ENCODE data around the gene KTN1. TPM values are rescaled to one million over a fixed set of nuclear protein-coding genes. Genes with fewer than 3 reads are reported as not detected.

The KTN1 gene
- total and polyA plus RNA-seq, 3 experiments from 2014 or later = 50.4 to 146 (median 145) TPM

DNA sequence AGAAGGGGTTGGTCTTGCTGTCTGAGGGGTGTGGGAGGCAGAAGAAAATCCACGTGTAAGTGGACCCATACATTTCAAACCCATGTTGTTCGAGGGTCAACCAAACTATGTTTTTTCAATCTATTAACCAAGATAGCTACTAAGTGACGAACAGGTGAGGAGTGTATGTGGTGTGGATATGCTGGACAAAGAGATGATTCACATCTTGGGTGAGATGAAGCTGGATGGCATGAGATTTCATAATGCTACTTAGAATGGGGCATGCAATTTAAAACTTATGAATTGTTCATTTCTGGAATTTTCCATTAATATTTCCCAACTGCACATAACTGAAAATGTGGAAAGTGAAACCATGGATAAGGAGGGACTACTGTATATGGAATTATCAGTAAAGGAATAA, 17.9 kb upstream of the KTN1 start:
- H3K4me3 Mint-ChIP-seq = no peak overlapping the region
- no peaks in the 10 kb centered on the region for H3K4me1 Mint-ChIP-seq
- Histone ChIP-seq H3K27me3 (ENCODE audit: insufficient read depth, low read length, poor library complexity, severe bottlenecking) (no peaks in the 10 kb centered on the region), H3K9me3 (ENCODE audit: low read length) (no peaks in the 10 kb centered on the region), H3K4me3 (ENCODE audit: low read length) (no peak overlapping the region), H3K36me3 (ENCODE audit: insufficient read depth, low read length) (no peaks in the 10 kb centered on the region), H3K4me1 (ENCODE audit: insufficient read depth, low read length) (no peaks in the 10 kb centered on the region), H3K27ac (ENCODE audit: low read depth, low read length) (no peak overlapping the region)
- DNase-seq = no peak
- no peak overlapping the region for H3K27ac Mint-ChIP-seq
- peaks cover 0 to 7% of the 10 kb centered on the region in 2 donors for H3K27me3 Mint-ChIP-seq
- ChIA-PET POLR2A (no interaction called here), CTCF (no interaction called here)
- peaks cover 0 to 6% (median 3%) of the 10 kb centered on the region in 3 donors for H3K36me3 Mint-ChIP-seq
- no peaks in the 10 kb centered on the region for H3K9me3 Mint-ChIP-seq

DNA sequence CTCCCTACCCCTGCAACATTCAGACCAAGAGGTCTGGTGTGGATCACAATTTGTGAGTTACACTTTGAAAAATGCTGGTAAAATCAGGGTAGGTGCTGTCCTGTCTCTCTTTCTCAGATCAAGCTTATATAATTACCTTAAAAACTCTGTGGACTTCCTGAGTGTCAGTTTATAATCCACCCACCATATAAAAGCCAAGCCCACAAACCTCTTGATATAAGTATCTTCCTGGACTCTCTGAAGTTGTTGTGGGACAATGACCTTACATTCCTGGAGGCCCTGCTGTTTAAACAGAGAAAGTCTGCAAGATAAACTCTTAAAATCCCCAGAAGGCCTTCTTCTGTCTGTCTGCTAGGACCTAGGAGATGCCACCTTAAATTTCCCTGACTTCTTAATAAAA, 11.4 kb upstream of the KTN1 start:
- CTCF ChIA-PET = no interaction called here
- no peak overlapping the region for H3K4me3 ChIP-seq (ENCODE audit: low read length)
- Mint-ChIP-seq H3K27ac (peak overlapping the region in 1 of 8 donors; percentile 52), H3K9me3 (no peaks in the 10 kb centered on the region), H3K27me3 (peaks cover 12 to 18% of the 10 kb centered on the region in 2 donors), H3K4me3 (no peak overlapping the region), H3K36me3 (peaks cover 0 to 8% (median 1%) of the 10 kb centered on the region in 3 donors), H3K4me1 (no peaks in the 10 kb centered on the region)
- no peaks in the 10 kb centered on the region for H3K36me3 ChIP-seq (ENCODE audit: insufficient read depth, low read length)
- no peak for DNase-seq
- POLR2A ChIA-PET = no interaction called here
- H3K4me1 ChIP-seq (ENCODE audit: insufficient read depth, low read length) = no peaks in the 10 kb centered on the region
- no peak overlapping the region for H3K27ac ChIP-seq (ENCODE audit: low read depth, low read length)
- H3K27me3 ChIP-seq (ENCODE audit: insufficient read depth, low read length, poor library complexity, severe bottlenecking) = no peaks in the 10 kb centered on the region
- H3K9me3 ChIP-seq (ENCODE audit: low read length) = no peaks in the 10 kb centered on the region

DNA sequence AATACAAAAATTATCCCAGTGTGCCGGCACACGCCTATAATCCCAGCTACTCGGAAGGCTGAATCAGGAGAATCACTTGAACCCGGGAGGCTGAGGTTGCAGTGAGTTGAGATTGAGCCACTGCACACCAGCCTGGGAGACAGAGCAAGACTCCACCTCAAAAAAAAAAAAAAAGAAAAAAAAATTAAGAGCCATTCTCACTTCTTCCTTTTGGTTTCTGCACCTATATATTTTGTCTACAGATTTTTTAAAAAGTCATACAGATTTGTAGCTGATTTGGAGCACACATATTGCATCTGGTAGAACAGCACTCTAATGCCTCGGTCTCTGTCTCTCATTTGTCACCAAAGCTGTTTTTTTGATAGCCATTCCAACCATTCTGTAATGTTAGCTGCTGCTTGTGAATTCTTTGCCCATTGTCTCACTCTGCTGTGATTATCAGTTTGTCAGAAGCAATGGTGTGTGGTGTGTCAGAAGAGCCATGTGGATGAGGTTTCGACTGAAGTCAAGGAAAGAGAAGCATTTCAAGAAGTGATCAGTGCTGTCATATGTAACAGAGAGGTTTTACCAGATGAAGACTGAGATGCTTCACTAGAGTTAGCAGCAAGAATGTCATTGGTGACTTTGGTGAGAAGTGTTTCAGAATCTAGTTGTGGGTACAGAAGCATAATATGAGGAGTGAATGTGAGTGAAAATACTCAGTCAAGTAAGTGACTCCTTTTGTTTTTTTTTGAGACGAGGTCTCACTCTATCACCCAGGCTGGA, 8.7 kb upstream of the KTN1 start:
- Histone ChIP-seq H3K36me3 (ENCODE audit: insufficient read depth, low read length) (no peaks in the 10 kb centered on the region), H3K9me3 (ENCODE audit: low read length) (no peaks in the 10 kb centered on the region), H3K27ac (ENCODE audit: low read depth, low read length) (no peak overlapping the region), H3K4me1 (ENCODE audit: insufficient read depth, low read length) (no peaks in the 10 kb centered on the region), H3K4me3 (ENCODE audit: low read length) (no peak overlapping the region), H3K27me3 (ENCODE audit: insufficient read depth, low read length, poor library complexity, severe bottlenecking) (no peaks in the 10 kb centered on the region)
- Mint-ChIP-seq H3K4me1 (no peaks in the 10 kb centered on the region), H3K36me3 (peaks cover 0 to 8% (median 1%) of the 10 kb centered on the region in 3 donors), H3K27ac (no peak overlapping the region), H3K9me3 (no peaks in the 10 kb centered on the region), H3K27me3 (peaks cover 12 to 15% of the 10 kb centered on the region in 2 donors), H3K4me3 (no peak overlapping the region)
- POLR2A ChIA-PET = no interaction called here
- no peak for DNase-seq
- CTCF ChIA-PET = no interaction called here

DNA sequence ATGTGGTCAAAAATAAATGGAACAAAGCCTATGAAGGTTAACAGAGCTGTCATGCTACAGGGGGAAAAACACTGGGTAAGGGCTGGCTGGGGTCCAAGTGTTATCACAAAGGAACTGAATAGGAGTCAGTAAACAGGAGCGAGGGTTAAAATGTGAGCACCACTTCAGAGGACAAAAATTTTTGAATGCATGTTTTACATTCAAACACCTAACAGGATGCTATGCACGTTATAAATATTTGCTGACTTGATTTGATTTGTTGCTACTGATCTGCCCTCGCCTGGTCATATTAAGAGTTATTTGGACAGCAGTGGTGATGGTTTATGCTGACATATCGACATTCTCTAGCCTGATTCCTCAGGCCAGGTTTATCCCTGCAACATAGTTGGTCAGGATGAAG, 7.4 kb upstream of the KTN1 start:
- Mint-ChIP-seq H3K4me3 (no peak overlapping the region), H3K27ac (no peak overlapping the region), H3K9me3 (no peaks in the 10 kb centered on the region), H3K36me3 (peaks cover 0 to 8% (median 1%) of the 10 kb centered on the region in 3 donors), H3K4me1 (peaks cover 0 to 1% (median 0%) of the 10 kb centered on the region in 3 donors), H3K27me3 (peaks cover 12 to 14% of the 10 kb centered on the region in 2 donors)
- Histone ChIP-seq H3K27me3 (ENCODE audit: insufficient read depth, low read length, poor library complexity, severe bottlenecking) (no peaks in the 10 kb centered on the region), H3K27ac (ENCODE audit: low read depth, low read length) (no peak overlapping the region), H3K4me3 (ENCODE audit: low read length) (no peak overlapping the region), H3K9me3 (ENCODE audit: low read length) (no peaks in the 10 kb centered on the region), H3K36me3 (ENCODE audit: insufficient read depth, low read length) (no peaks in the 10 kb centered on the region), H3K4me1 (ENCODE audit: insufficient read depth, low read length) (no peaks in the 10 kb centered on the region)
- ChIA-PET CTCF (no interaction called here), POLR2A (no interaction called here)
- no peak for DNase-seq

DNA sequence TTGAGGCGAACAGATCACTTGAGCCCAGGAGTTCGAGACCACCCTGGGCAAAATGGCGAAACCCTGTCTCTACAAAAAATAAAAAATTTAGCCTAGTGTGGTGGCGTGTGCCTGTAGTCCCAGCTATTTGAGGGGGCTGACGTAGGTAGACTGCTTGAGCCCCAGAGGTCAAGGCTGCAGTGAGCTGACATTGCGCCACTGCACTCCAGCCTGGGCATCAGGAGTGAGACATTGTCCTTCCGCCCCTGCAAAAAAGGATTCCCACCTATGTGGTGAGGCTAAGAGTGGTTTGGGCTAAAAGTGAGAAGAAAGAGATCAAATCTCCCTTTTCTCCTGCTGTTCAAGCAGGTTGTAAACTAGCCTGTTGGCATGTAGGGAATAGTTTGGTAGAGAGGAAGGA, 5.0 kb upstream of the KTN1 start:
- H3K4me1 ChIP-seq (ENCODE audit: insufficient read depth, low read length) = peaks cover 8% of the 10 kb centered on the region
- H3K27ac Mint-ChIP-seq = no peak overlapping the region
- H3K36me3 Mint-ChIP-seq = peaks cover 0 to 8% (median 5%) of the 10 kb centered on the region in 3 donors
- H3K4me3 Mint-ChIP-seq = peak overlapping the region in 1 of 7 donors; percentile 54
- H3K9me3 Mint-ChIP-seq = no peaks in the 10 kb centered on the region
- no peaks in the 10 kb centered on the region for H3K27me3 ChIP-seq (ENCODE audit: insufficient read depth, low read length, poor library complexity, severe bottlenecking)
- peaks cover 4 to 12% of the 10 kb centered on the region in 2 donors for H3K27me3 Mint-ChIP-seq
- H3K4me3 ChIP-seq (ENCODE audit: low read length) = no peak overlapping the region
- no peak overlapping the region for H3K27ac ChIP-seq (ENCODE audit: low read depth, low read length)
- POLR2A ChIA-PET = no interaction called here
- no peak for DNase-seq
- H3K4me1 Mint-ChIP-seq = peaks cover 8 to 18% (median 17%) of the 10 kb centered on the region in 3 donors
- CTCF ChIA-PET = no interaction called here
- no peaks in the 10 kb centered on the region for H3K9me3 ChIP-seq (ENCODE audit: low read length)
- no peaks in the 10 kb centered on the region for H3K36me3 ChIP-seq (ENCODE audit: insufficient read depth, low read length)

DNA sequence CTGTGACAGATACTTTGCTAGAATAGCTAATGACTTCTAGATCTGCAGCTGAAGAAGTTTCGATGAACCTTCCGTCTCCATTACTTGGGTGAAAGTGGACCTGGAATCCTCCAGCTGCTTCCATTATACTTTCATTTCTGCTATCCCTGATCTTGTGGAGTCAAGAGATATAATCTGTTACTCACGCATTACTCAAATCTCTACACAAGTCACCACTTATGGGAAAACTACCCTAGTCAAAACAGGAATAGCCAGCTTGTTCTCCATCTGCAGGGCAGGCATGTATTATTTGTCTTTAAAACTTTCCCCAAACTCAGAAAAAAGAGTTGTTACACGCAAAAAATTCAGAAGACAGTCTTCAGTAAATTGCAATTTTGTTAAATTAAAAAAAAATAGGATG, 2.8 kb upstream of the KTN1 start:
- peaks cover 0 to 11% (median 4%) of the 10 kb centered on the region in 3 donors for H3K36me3 Mint-ChIP-seq
- H3K27ac Mint-ChIP-seq = peak overlapping the region in 1 of 8 donors; percentile 52
- DNase-seq = no peak
- no peaks in the 10 kb centered on the region for H3K9me3 Mint-ChIP-seq
- Histone ChIP-seq H3K27me3 (ENCODE audit: insufficient read depth, low read length, poor library complexity, severe bottlenecking) (no peaks in the 10 kb centered on the region), H3K36me3 (ENCODE audit: insufficient read depth, low read length) (no peaks in the 10 kb centered on the region), H3K4me1 (ENCODE audit: insufficient read depth, low read length) (peaks cover 20% of the 10 kb centered on the region), H3K9me3 (ENCODE audit: low read length) (no peaks in the 10 kb centered on the region), H3K27ac (ENCODE audit: low read depth, low read length) (no peak overlapping the region), H3K4me3 (ENCODE audit: low read length) (no peak overlapping the region)
- peak overlapping the region in 1 of 7 donors; percentile 72 for H3K4me3 Mint-ChIP-seq
- ChIA-PET CTCF (no interaction called here), POLR2A (no interaction called here)
- peaks cover 17 to 30% (median 19%) of the 10 kb centered on the region in 3 donors for H3K4me1 Mint-ChIP-seq
- H3K27me3 Mint-ChIP-seq = peaks cover 0 to 6% of the 10 kb centered on the region in 2 donors

DNA sequence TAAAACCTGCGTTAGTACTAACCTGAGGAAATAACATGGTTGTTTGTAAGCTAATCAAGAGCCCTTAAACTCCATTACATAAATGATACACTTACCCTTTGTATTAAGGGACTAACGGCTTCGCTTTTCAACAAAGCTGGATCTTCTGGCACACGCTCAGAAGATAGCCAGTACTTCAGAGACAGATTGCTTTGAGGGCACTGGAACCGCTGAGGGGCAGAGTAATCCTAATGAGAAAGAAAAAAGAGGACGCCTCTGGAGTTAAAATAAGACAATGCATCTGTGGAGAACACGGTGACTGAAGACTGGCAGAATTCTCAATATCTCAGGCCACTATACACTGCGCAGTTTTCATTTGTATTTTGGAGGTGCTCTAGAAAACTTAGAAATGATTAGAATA, 1.5 kb upstream of the KTN1 start:
- Mint-ChIP-seq H3K27ac (peak overlapping the region in 6 of 8 donors; percentile 66 to 95 (median 90)), H3K27me3 (no peaks in the 10 kb centered on the region), H3K4me3 (peak overlapping the region; percentile 93 to 96 (median 94)), H3K4me1 (peaks cover 17 to 30% (median 26%) of the 10 kb centered on the region in 3 donors), H3K9me3 (no peaks in the 10 kb centered on the region), H3K36me3 (peaks cover 0 to 11% (median 0%) of the 10 kb centered on the region in 3 donors)
- Histone ChIP-seq H3K4me1 (ENCODE audit: insufficient read depth, low read length) (peaks cover 33% of the 10 kb centered on the region), H3K4me3 (ENCODE audit: low read length) (no peak overlapping the region), H3K27ac (ENCODE audit: low read depth, low read length) (no peak overlapping the region), H3K36me3 (ENCODE audit: insufficient read depth, low read length) (no peaks in the 10 kb centered on the region), H3K27me3 (ENCODE audit: insufficient read depth, low read length, poor library complexity, severe bottlenecking) (no peaks in the 10 kb centered on the region), H3K9me3 (ENCODE audit: low read length) (no peaks in the 10 kb centered on the region)
- ChIA-PET POLR2A (no interaction called here), CTCF (no interaction called here)
- no peak for DNase-seq

DNA sequence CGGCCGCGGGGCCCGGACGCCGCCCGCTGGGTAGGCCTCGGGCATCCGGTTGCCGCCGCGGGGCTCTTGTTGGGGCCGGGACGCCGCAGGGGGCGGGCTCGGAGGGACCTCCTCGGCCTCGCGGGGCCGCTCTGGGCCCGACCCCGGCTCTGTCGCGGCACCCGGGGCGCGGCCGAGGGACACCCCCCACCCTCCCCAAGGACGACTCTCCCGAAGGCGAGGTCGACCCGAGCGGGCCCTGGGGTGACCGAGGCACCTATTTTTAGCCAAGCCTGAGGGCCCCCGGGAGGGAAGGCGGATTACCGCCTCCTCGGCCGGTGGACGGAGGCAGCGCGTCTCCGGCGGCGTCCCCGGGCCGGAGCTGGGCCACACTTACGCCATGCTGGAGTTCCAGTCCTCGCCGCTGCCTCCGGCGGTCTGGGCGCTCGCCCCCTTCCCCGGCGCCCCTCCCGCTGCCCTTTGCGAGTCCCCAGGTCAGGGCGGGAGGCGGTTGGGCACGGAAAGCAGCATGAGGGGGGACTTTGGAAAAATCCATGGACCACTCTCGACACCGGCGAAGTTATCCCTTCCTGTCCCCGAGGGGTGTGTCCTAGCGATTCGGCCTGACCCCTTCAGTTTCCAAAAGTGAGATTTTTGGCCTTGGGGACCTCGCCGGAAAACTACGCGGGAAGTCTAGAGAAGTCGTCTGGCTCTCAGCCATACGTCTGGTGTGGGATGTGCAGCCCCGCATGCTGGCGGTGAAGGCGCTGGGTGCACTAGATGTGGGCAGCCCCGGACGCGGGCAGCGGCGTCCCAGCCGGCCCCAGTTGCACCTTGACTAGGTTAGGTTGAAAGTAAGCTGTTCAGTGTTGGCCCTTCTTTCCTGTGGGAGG, 699 bp downstream of the KTN1 start:
- Mint-ChIP-seq H3K27ac (peak overlapping the region; percentile 72 to 95 (median 90)), H3K4me1 (peaks cover 17 to 30% (median 30%) of the 10 kb centered on the region in 3 donors), H3K4me3 (peak overlapping the region; percentile 76 to 95 (median 85)), H3K36me3 (peaks cover 0 to 11% (median 0%) of the 10 kb centered on the region in 3 donors), H3K9me3 (no peaks in the 10 kb centered on the region), H3K27me3 (no peaks in the 10 kb centered on the region)
- Histone ChIP-seq H3K9me3 (ENCODE audit: low read length) (no peaks in the 10 kb centered on the region), H3K36me3 (ENCODE audit: insufficient read depth, low read length) (no peaks in the 10 kb centered on the region), H3K4me1 (ENCODE audit: insufficient read depth, low read length) (peaks cover 48% of the 10 kb centered on the region), H3K4me3 (ENCODE audit: low read length) (peak overlapping the region; percentile 69), H3K27ac (ENCODE audit: low read depth, low read length) (peak overlapping the region; percentile 70), H3K27me3 (ENCODE audit: insufficient read depth, low read length, poor library complexity, severe bottlenecking) (no peaks in the 10 kb centered on the region)
- ChIA-PET CTCF (interaction anchor here (0.7 kb wide), 1 partner anchor 1026 kb away, joined by 3 read pairs; no protein-coding TSS in a partner anchor), POLR2A (interaction anchor here (0.5 kb wide), 1 partner anchor 202 kb away, joined by 3 read pairs; no protein-coding TSS in a partner anchor)
- peak; percentile 44 to 79 (median 65) for DNase-seq

Measured in CD8-positive, alpha-beta memory T cell (primary cell).